ENCODE results near the gene DIAPH2.
"Not testable (repeated sequence)": the region's sequence is repeated elsewhere in the genome, so short reads cannot be mapped to it uniquely, and the experiment has no call there.

DIAPH2 gene

DNA sequence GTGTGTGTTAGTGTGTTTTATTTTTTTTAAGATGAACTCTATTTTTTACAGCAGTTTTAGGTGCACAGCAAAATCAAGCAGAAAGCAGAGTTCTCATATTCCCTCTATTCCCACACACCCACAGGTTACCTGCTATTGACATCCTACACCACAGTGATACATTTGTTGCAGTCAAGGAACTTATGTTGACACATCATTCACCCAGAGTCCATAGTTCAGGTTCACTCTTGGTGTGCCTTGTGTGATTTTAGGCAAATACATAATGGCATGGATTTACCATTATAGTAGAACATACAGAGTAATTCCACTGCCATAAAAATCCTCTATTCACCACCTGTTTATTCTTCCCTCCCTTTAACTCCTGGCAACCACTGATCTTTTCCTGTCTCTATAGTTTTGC lies 28.7 kb downstream of the DIAPH2 start:
- no peaks in the 10 kb centered on the region for H3K27me3 ChIP-seq (replicated peaks in 2 of 5; ENCODE audit: control insufficient read depth in 4 of 5, insufficient read depth in 5 of 5, low read length in 4 of 5)
- H3K9me3 ChIP-seq (ENCODE audit: control extremely low read depth in 1 of 5, control insufficient read depth in 4 of 5, insufficient read depth in 2 of 5, low read depth in 1 of 5, low read length in 4 of 5) = no peaks in the 10 kb centered on the region
- ChIA-PET CTCF (no interaction called here), POLR2A (no interaction called here)
- H3K4me3 ChIP-seq (ENCODE audit: control insufficient read depth in 1 of 7, extremely low read depth in 1 of 7, insufficient read depth in 4 of 7, low read depth in 2 of 7, low read length in 6 of 7) = no peak overlapping the region
- DNase-seq = no peak
- no peaks in the 10 kb centered on the region for H3K4me1 ChIP-seq (ENCODE audit: control extremely low read depth in 1 of 4, control insufficient read depth in 4 of 4, insufficient read depth in 4 of 4, low read length in 3 of 4)
- no peaks in the 10 kb centered on the region for H3K36me3 ChIP-seq (ENCODE audit: control insufficient read depth in 4 of 4, insufficient read depth in 4 of 4, low read length in 3 of 4)
- H3K27ac ChIP-seq (ENCODE audit: insufficient read depth in 1 of 2, low read depth in 1 of 2, low read length in 2 of 2, poor library complexity in 1 of 2, severe bottlenecking in 2 of 2) = no peak overlapping the region

DNA sequence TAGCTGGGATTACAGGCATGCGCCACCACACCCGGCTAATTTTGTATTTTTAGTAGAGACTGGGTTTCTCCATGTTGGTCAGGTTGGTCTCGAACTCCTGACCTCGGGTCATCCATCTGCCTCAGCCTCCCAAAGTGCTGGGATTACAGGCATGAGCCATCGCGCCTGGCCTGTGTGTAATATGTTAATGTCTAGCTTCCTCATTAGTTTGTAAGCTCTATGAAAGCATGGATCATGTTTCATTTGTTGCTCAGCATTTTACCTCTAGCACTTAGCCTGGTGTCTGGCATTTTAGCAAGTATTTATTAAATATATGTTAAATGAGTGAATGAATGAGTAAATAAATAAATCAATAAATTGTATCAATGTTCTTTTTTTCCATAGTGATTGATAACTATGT lies 29.8 kb downstream of the DIAPH2 start:
- H3K4me1 ChIP-seq (ENCODE audit: control extremely low read depth in 1 of 4, control insufficient read depth in 4 of 4, insufficient read depth in 4 of 4, low read length in 3 of 4); H3K36me3 ChIP-seq (ENCODE audit: control insufficient read depth in 4 of 4, insufficient read depth in 4 of 4, low read length in 3 of 4); H3K9me3 ChIP-seq (ENCODE audit: control extremely low read depth in 1 of 5, control insufficient read depth in 4 of 5, insufficient read depth in 2 of 5, low read depth in 1 of 5, low read length in 4 of 5); DNase-seq; CTCF ChIA-PET; POLR2A ChIA-PET; H3K27me3 ChIP-seq (replicated peaks in 2 of 5; ENCODE audit: control insufficient read depth in 4 of 5, insufficient read depth in 5 of 5, low read length in 4 of 5); H3K27ac ChIP-seq (ENCODE audit: insufficient read depth in 1 of 2, low read depth in 1 of 2, low read length in 2 of 2, poor library complexity in 1 of 2, severe bottlenecking in 2 of 2); H3K4me3 ChIP-seq (ENCODE audit: control insufficient read depth in 1 of 7, extremely low read depth in 1 of 7, insufficient read depth in 4 of 7, low read depth in 2 of 7, low read length in 6 of 7): not testable (repeated sequence)
- 78% methylated on average over 4 of the region's 6 CpGs for WGBS (ENCODE audit: insufficient coverage)

DNA sequence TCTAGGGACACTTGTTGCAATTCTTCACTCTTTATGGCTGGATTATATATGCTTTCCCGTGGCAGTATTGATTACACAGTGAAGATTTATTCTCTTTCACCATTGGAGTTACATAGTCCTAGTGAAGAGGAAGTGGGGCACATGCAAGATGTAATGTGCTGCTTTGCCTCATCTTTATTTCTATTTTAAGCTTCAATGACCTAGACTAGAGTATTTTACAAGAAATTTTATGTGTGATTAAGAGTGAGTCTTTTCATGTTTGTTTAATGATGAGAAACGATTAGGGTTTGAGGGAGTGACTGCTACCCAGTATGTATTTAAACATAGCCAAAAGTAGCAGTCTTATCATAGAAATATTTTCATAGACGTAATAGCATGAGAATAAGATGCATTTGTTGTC lies 30.8 kb downstream of the DIAPH2 start:
- ChIA-PET CTCF (no interaction called here), POLR2A (interaction anchor here (0.5 kb wide), 1 partner anchor 286 kb away, joined by 3 read pairs; no protein-coding TSS in a partner anchor)
- no peaks in the 10 kb centered on the region for H3K27me3 ChIP-seq (replicated peaks in 2 of 5; ENCODE audit: control insufficient read depth in 4 of 5, insufficient read depth in 5 of 5, low read length in 4 of 5)
- WGBS (ENCODE audit: insufficient coverage) = no CpG with 5 or more reads among the region's 3 CpGs
- H3K4me1 ChIP-seq (ENCODE audit: control extremely low read depth in 1 of 4, control insufficient read depth in 4 of 4, insufficient read depth in 4 of 4, low read length in 3 of 4) = no peaks in the 10 kb centered on the region
- H3K4me3 ChIP-seq (ENCODE audit: control insufficient read depth in 1 of 7, extremely low read depth in 1 of 7, insufficient read depth in 4 of 7, low read depth in 2 of 7, low read length in 6 of 7) = no peak overlapping the region
- no peaks in the 10 kb centered on the region for H3K9me3 ChIP-seq (ENCODE audit: control extremely low read depth in 1 of 5, control insufficient read depth in 4 of 5, insufficient read depth in 2 of 5, low read depth in 1 of 5, low read length in 4 of 5)
- no peak overlapping the region for H3K27ac ChIP-seq (ENCODE audit: insufficient read depth in 1 of 2, low read depth in 1 of 2, low read length in 2 of 2, poor library complexity in 1 of 2, severe bottlenecking in 2 of 2)
- peak in 1 of 3 donors; percentile 6 for DNase-seq
- H3K36me3 ChIP-seq (ENCODE audit: control insufficient read depth in 4 of 4, insufficient read depth in 4 of 4, low read length in 3 of 4) = no peaks in the 10 kb centered on the region

- Histone ChIP-seq H3K9me3 (ENCODE audit: control extremely low read depth in 1 of 5, control insufficient read depth in 4 of 5, insufficient read depth in 2 of 5, low read depth in 1 of 5, low read length in 4 of 5) (no peaks in the 10 kb centered on the region), H3K27ac (ENCODE audit: insufficient read depth in 1 of 2, low read depth in 1 of 2, low read length in 2 of 2, poor library complexity in 1 of 2, severe bottlenecking in 2 of 2) (no peak overlapping the region), H3K4me3 (ENCODE audit: control insufficient read depth in 1 of 7, extremely low read depth in 1 of 7, insufficient read depth in 4 of 7, low read depth in 2 of 7, low read length in 6 of 7) (no peak overlapping the region), H3K36me3 (ENCODE audit: control insufficient read depth in 4 of 4, insufficient read depth in 4 of 4, low read length in 3 of 4) (no peaks in the 10 kb centered on the region), H3K27me3 (replicated peaks in 2 of 5; ENCODE audit: control insufficient read depth in 4 of 5, insufficient read depth in 5 of 5, low read length in 4 of 5) (no peaks in the 10 kb centered on the region), H3K4me1 (ENCODE audit: control extremely low read depth in 1 of 4, control insufficient read depth in 4 of 4, insufficient read depth in 4 of 4, low read length in 3 of 4) (no peaks in the 10 kb centered on the region)
- CTCF ChIA-PET = no interaction called here
- POLR2A ChIA-PET = no interaction called here
- WGBS (ENCODE audit: insufficient coverage) = no CpG with 5 or more reads among the region's 5 CpGs
- DNase-seq = no peak
Observed at GRCh38 chrX:96719161-96719875, 34.7 kb downstream of the DIAPH2 start.

GRCh38 chrX:96721354-96721753 lies 36.7 kb downstream of the DIAPH2 start:
- Histone ChIP-seq H3K27me3 (replicated peaks in 2 of 5; ENCODE audit: control insufficient read depth in 4 of 5, insufficient read depth in 5 of 5, low read length in 4 of 5) (no peaks in the 10 kb centered on the region), H3K4me1 (ENCODE audit: control extremely low read depth in 1 of 4, control insufficient read depth in 4 of 4, insufficient read depth in 4 of 4, low read length in 3 of 4) (no peaks in the 10 kb centered on the region), H3K36me3 (ENCODE audit: control insufficient read depth in 4 of 4, insufficient read depth in 4 of 4, low read length in 3 of 4) (no peaks in the 10 kb centered on the region), H3K9me3 (ENCODE audit: control extremely low read depth in 1 of 5, control insufficient read depth in 4 of 5, insufficient read depth in 2 of 5, low read depth in 1 of 5, low read length in 4 of 5) (no peaks in the 10 kb centered on the region), H3K4me3 (ENCODE audit: control insufficient read depth in 1 of 7, extremely low read depth in 1 of 7, insufficient read depth in 4 of 7, low read depth in 2 of 7, low read length in 6 of 7) (no peak overlapping the region), H3K27ac (ENCODE audit: insufficient read depth in 1 of 2, low read depth in 1 of 2, low read length in 2 of 2, poor library complexity in 1 of 2, severe bottlenecking in 2 of 2) (no peak overlapping the region)
- ChIA-PET POLR2A (no interaction called here), CTCF (interaction anchor here (0.8 kb wide), 1 partner anchor 341 kb away, joined by 4 read pairs; no protein-coding TSS in a partner anchor)
- DNase-seq = no peak

DNA sequence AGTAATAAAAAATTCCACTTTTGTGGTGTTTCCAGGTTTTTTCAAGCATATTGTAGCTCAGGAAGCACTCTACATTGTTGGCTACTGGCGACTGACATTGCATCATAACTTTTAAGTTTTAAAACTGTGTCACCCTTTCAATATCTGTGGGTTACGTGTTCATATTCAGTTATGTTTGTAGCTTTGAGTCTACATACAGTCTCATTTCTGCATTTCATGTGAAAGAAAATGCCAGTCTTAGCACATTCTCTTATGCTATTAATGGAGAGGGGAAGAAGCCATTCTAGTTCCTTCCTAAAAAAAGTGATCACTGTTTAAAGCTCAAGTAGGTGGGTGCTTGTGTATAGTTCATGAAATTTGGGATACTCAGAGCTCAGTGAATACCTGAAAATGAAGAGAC lies 38.1 kb downstream of the DIAPH2 start:
- DNase-seq = no peak
- Histone ChIP-seq H3K4me1 (ENCODE audit: control extremely low read depth in 1 of 4, control insufficient read depth in 4 of 4, insufficient read depth in 4 of 4, low read length in 3 of 4) (no peaks in the 10 kb centered on the region), H3K27ac (ENCODE audit: insufficient read depth in 1 of 2, low read depth in 1 of 2, low read length in 2 of 2, poor library complexity in 1 of 2, severe bottlenecking in 2 of 2) (no peak overlapping the region), H3K36me3 (ENCODE audit: control insufficient read depth in 4 of 4, insufficient read depth in 4 of 4, low read length in 3 of 4) (no peaks in the 10 kb centered on the region), H3K27me3 (replicated peaks in 2 of 5; ENCODE audit: control insufficient read depth in 4 of 5, insufficient read depth in 5 of 5, low read length in 4 of 5) (no peaks in the 10 kb centered on the region), H3K9me3 (ENCODE audit: control extremely low read depth in 1 of 5, control insufficient read depth in 4 of 5, insufficient read depth in 2 of 5, low read depth in 1 of 5, low read length in 4 of 5) (no peaks in the 10 kb centered on the region), H3K4me3 (ENCODE audit: control insufficient read depth in 1 of 7, extremely low read depth in 1 of 7, insufficient read depth in 4 of 7, low read depth in 2 of 7, low read length in 6 of 7) (no peak overlapping the region)
- CTCF ChIA-PET = no interaction called here
- POLR2A ChIA-PET = interaction anchor here (0.6 kb wide), 1 partner anchor 20 kb away, joined by 3 read pairs; no protein-coding TSS in a partner anchor
- WGBS (ENCODE audit: insufficient coverage) = 65% methylated on average over 2 of the region's 2 CpGs

DNA sequence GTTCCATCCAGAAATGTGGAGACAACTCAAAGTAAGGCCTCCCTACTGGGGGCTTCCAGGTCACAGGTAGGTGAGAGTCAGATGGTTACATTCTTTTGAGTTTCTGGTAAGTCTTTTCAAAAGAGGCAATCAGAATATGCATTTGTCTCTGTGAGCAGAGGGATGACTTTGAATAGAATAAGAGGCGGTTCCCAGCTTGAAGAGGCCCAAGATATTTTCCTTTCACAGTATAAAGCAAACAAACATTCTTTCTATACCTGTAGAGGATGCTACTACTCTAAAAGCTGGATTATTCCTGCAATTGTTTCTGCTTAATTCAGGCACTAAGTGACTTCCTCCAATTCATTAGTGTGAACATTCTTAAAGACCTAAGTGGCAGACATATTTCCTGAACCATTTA lies 44.4 kb downstream of the DIAPH2 start:
- no peak for DNase-seq
- Histone ChIP-seq H3K4me1 (ENCODE audit: control extremely low read depth in 1 of 4, control insufficient read depth in 4 of 4, insufficient read depth in 4 of 4, low read length in 3 of 4) (no peaks in the 10 kb centered on the region), H3K4me3 (ENCODE audit: control insufficient read depth in 1 of 7, extremely low read depth in 1 of 7, insufficient read depth in 4 of 7, low read depth in 2 of 7, low read length in 6 of 7) (no peak overlapping the region), H3K27ac (ENCODE audit: insufficient read depth in 1 of 2, low read depth in 1 of 2, low read length in 2 of 2, poor library complexity in 1 of 2, severe bottlenecking in 2 of 2) (no peak overlapping the region), H3K9me3 (ENCODE audit: control extremely low read depth in 1 of 5, control insufficient read depth in 4 of 5, insufficient read depth in 2 of 5, low read depth in 1 of 5, low read length in 4 of 5) (no peaks in the 10 kb centered on the region), H3K36me3 (ENCODE audit: control insufficient read depth in 4 of 4, insufficient read depth in 4 of 4, low read length in 3 of 4) (no peaks in the 10 kb centered on the region), H3K27me3 (replicated peaks in 2 of 5; ENCODE audit: control insufficient read depth in 4 of 5, insufficient read depth in 5 of 5, low read length in 4 of 5) (no peaks in the 10 kb centered on the region)
- WGBS (ENCODE audit: insufficient coverage) = no CpG with 5 or more reads among the region's 1 CpG
- ChIA-PET CTCF (no interaction called here), POLR2A (no interaction called here)

Data from common myeloid progenitor, CD34-positive (primary cell).